MM.1S (cell line): ENCODE results near the gene CHMP5.

Experiments used
- EZH2 ChIP-seq: fragments of 300-600 bp; sonication (generic); optimal IDR thresholded peaks from 2 replicates; pipeline ENCODE3; 2017; ENCODE audit warnings: low read depth, mild to moderate bottlenecking, antibody characterized with exemption, low read length, mixed read lengths
- EZH2phosphoT487 ChIP-seq: fragments of 300-600 bp; sonication (generic); IDR thresholded peaks from 2 replicates; pipeline ENCODE4 v1.6.1; 2018; ENCODE audit warnings: antibody characterized with exemption, low read length
- TF ChIP-seq, protein P1 (sequence below): fragments of 300-600 bp; sonication (generic); IDR thresholded peaks from 2 replicates; pipeline ENCODE4 v1.5.1; 2016; ENCODE audit warnings: antibody characterized with exemption, low read length, mixed read lengths

DNA sequence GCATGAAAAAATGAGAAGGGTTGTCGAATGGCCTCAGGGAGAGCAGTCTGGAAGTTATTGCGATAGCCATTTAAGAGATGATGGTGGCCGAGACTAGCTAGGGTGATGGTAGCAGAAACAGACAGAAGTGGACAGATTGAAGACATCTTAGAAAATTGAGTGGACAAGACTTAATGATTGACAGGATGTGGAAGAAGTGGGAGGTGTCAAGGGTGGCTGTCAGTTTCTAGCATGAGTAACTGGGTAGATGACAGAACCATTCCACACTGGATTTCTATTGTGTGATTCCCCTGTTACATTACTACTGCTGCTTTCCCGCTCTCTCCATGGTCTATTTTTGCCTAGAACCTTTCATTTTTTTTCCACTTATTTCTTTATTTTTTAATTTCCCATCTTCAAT lies 12.6 kb downstream of the CHMP5 start:
- TF ChIP-seq, protein P1, sequence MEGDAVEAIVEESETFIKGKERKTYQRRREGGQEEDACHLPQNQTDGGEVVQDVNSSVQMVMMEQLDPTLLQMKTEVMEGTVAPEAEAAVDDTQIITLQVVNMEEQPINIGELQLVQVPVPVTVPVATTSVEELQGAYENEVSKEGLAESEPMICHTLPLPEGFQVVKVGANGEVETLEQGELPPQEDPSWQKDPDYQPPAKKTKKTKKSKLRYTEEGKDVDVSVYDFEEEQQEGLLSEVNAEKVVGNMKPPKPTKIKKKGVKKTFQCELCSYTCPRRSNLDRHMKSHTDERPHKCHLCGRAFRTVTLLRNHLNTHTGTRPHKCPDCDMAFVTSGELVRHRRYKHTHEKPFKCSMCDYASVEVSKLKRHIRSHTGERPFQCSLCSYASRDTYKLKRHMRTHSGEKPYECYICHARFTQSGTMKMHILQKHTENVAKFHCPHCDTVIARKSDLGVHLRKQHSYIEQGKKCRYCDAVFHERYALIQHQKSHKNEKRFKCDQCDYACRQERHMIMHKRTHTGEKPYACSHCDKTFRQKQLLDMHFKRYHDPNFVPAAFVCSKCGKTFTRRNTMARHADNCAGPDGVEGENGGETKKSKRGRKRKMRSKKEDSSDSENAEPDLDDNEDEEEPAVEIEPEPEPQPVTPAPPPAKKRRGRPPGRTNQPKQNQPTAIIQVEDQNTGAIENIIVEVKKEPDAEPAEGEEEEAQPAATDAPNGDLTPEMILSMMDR, result no peak
- no peak for TF ChIP-seq EZH2
- no peak for TF ChIP-seq EZH2phosphoT487
